GM18868 (cell line): ENCODE measurements around the gene DDX39B.
"Not testable (repeated sequence)": the region's sequence is repeated elsewhere in the genome, so short reads cannot be mapped to it uniquely, and the experiment has no call there.

Source experiments
- ATAC-seq: cut with Tn5 transposase; IDR thresholded peaks from one replicate; pipeline ENCODE4 v1.9.1; 2021; ENCODE audit warnings: mild to moderate bottlenecking, moderate library complexity; ENCODE audit not compliant: unreplicated experiment

The DDX39B gene

DNA sequence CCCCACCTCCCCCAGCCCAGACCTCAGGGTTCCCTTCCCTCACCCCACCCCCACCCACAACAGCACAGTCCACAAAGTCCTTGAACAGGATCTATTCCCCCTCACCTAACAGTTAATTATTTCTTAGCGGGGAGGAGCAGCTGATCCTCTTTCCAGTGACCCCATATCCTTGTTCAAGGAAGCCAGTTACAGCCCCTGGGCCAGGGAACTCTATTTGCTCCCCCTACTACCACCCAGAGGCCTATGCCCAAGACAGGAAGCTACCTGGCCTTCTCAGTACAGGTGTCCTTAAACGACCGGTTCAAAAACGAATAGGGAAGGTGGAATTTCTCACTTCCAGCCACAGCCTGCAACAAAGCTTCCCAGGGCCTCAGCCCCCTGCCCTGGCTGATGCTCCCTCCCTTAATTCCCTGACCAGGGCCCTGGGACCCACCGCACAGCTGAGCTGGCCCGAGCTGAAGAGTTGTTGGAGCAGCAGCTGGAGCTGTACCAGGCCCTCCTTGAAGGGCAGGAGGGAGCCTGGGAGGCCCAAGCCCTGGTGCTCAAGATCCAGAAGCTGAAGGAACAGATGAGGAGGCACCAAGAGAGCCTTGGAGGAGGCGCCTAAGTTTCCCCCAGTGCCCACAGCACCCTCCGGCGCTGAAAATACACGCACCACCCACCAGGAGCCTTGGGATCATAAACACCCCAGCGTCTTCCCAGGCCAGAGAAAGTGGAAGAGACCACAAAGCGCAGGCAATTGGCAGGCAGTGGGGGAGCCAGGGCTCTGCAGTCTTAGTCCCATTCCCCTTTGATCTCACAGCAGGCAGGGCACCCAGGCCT is 12.3 kb downstream of the DDX39B start:
- no peak for ATAC-seq

DNA sequence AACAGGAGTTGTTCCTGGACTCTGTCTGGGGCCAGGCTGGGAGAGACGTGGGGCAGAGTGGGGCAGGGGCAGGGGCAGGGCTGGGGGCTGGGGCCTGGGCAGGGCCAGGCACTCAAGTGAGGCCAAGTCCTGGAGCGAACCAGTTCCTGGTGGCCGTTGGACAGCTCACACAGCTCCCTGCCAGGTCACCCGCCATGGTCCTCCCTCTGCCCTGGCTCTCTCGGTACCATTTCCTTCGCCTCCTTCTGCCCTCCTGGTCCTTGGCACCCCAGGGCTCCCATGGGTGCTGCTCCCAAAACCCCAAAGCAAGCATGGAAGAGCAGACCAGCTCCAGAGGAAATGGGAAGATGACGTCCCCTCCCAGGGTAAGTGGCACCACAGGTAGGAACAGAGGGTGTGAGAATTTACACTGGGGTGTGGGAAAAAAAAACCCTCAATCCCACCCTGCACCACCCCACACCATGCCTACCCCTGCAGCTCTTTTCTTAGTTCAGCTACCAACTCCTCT is 12.9 kb downstream of the DDX39B start, which contains the start of gene MCCD1:
Gene MCCD1, plus strand, starts transcription at position 142 of the 508 bp plus-strand sequence. Its CDS starts 53 bp downstream, at position 195.
- no peak for ATAC-seq

DNA sequence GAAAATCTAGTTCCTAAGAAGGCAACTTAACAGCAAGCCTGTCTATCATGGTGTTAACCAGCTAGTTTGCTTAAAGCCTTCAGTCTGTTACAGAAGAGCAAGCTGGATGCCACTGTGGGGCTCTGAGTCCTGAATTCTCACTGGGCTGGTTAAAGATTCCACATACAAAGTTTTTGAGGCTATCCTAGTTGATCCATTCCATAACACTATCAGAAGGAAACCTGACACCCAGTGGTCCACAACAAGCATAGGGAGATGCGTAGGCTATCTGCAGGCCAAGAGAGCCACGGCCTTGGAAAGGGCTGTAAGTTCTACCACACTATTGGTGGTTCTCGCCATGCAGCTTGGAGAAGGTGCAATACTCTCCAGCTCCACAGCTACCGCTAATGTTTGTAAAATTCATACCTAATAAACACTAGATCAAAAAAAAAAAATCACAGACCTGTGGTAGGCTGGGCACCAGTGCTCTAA is 13.5 kb downstream of the DDX39B start:
- ATAC-seq: no peak

DNA sequence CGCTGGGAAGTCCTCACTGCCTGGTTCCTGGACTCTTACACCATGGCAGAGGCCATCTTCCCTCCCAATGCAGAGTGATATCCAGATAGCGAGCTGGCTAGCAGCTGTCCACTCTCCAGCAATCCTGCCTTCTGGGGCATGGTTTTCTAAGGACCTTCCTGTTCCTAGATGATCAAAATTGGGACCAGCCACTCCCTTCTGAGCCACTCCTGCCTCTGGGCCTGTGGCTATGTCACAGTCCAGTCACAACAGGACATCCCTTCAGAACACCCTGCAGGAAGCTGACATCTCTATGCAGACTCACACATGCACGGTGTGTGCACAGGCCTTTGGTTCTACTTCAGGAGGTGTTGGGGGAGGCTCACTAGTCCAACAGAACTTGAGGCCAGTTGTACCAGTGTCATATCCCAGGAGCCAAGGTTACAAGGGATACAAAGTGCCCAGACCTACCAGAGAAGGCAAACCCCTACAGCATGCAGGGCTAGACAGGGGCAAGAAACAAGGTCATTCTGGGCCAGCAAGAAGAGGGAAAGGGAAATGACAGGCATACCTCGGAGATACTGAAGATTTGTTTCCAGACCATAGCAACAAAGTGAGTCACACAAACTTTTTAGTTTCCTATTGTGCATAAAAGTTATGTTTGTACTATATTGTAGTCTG is 15.7 kb downstream of the DDX39B start:
- no peak for ATAC-seq

DNA sequence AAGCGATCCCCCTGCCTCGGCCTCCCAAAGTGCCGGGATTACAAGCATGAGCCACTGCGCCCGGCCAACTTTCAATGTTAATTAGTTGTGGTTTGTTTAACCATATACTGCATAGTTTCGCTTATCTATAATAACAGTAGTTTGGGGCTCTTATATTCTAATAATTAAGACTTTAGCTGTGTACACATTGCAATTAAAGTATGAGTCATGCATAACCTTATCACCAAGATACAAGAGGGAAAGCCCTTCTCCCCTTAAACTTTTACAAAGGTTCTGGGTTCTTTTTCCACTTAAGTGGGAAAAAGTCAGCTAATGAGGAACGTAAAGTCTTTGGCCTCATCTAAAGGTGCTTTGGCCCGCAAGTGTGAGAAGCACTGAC is 16.3 kb downstream of the DDX39B start:
- no peak for ATAC-seq

DNA sequence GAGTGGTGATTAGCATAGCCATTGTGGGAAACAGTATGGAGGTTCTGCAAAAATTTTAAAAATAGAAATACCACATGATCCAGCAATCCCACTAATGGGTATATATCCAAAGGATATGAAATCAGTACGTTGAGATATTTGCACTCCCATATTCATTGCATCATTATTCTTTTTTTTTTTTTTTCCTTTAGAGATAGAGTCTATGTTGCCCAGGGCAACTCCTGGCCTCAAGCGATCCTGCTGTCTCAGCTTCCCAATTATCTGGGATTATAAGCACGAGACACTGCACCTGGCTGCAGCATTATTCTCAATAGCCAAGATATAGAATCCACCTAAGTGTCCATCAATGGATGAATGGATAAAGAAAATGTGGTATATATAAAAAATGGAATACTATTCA is 20.0 kb downstream of the DDX39B start:
- no peak for ATAC-seq

DNA sequence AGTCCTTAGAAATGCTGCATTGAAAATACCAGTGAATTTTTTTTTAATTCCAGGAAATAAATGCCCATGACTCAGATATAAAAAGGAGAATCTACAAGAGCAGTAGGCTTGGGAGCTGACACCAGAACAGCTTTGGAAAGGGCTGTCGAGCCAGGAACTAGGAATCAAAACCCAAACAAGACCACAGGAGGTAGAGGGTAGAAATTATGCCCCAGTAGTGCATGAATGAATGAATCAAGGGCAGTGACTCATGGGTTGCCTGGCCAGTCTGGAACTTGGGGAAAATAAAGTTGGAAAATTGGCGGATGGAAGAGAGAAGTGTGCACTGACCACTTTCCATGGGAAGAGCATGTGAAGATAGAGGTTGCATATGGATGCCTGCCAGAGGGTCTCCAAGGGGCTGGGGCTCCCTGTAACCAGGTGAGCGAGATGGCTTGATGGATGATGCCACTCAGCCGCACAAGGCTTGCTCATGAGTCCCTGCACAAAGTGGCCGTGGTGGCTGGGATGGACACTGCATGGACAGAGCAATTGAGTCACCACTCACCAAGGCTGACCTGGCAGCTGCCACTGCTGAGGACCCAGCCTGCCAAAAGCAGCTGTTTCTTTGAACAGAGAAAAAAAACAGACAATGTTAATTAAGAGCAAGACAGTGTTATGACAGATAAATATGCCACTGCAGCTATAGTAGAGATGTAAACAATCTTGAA is 28.2 kb downstream of the DDX39B start:
- no peak for ATAC-seq

DNA sequence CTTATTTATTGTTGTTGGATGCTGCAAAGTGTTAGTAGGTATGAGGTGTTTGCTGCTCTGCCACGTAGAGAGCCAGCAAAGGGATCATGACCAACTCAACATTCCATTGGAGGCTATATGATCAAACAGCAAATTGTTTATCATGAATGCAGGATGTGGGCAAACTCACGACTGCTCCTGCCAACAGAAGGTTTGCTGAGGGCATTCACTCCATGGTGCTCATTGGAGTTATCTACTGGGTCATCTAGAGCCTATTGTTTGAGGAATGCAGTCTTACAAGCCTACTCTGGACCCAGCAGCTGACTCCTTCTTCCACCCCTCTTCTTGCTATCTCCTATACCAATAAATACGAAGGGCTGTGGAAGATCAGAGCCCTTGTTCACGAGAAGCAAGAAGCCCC is 31.8 kb downstream of the DDX39B start:
- no peak for ATAC-seq

DNA sequence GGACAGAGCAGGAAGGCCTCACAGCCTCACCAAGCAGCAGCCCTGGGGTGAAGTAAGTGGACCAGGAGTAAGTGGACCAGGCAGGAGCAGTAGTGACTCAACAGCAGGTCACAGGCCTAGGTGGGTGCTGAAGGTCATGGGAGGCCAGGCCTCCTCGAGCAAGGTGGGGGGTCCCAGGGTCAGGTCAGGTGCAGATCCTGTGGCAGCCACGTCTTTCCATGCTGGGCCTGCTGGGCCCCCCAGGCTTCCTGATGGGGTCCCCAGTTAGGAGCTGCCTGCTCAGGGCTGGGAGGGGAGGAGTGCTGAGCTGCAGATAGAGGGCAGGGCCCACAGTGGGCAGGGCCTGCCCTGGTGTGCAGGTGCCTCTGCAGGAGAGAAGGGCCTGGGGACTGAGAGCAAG is 32.8 kb downstream of the DDX39B start:
- not testable (repeated sequence) for ATAC-seq

DNA sequence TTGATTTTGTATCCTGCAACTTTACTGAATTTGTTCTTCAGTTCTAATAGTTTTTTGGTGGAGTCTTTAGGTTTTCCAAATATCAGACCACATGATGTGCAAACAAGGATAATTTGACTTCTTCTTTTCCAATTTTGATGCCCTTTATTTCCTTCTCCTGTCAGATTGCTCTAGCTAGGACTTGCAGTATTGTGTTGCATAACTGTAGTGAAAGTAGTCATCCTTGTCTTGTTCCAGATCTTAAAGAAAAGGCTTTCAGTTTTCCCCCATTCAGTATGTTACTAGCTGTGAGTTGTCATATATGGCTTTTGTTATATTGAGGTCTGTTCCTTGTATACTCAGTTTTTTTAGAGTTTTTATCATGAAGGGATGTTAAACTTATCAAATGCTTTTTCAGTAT is 39.2 kb downstream of the DDX39B start:
- ATAC-seq: no peak

DNA sequence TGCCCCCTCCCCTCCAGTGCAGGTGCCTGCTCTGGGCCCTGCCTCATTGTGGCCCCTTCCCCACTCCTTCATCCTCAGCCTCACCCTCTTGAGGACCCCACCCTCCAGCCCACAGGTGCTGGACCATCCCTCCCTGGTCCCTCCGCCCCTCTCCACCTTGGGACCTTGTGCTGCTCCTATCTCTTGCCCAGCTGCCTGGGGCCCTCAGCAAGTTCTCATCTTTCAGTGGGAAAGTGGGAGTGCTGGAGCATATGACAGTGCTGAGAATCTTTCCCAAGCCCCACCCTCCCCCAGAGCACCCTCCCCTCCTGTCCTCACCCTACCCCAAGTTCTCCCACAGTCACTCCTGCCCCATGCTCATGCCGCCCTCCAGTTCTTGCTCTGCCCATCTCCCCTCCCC is 42.2 kb downstream of the DDX39B start:
- not testable (repeated sequence) for ATAC-seq

DNA sequence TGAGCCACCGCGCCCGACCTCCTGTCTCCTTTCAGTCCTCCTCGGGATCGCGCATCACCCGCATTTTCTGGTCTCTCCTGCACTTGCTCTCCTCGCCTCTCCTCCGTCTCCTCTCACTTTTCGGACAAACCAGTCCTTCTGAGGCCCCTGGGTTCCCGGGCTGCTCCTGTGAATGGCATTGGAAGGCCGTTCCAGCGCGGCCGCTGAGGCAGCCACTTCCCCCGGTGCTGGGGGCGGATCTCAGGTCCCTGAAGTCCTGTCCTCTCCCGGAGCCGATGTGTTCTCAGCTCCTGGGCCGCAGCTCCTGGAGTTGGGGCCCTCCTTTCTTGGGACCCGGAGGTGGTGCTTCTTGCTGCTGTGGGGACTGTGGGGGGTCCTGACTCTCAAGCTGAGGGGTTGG is 43.1 kb downstream of the DDX39B start:
- no peak for ATAC-seq

DNA sequence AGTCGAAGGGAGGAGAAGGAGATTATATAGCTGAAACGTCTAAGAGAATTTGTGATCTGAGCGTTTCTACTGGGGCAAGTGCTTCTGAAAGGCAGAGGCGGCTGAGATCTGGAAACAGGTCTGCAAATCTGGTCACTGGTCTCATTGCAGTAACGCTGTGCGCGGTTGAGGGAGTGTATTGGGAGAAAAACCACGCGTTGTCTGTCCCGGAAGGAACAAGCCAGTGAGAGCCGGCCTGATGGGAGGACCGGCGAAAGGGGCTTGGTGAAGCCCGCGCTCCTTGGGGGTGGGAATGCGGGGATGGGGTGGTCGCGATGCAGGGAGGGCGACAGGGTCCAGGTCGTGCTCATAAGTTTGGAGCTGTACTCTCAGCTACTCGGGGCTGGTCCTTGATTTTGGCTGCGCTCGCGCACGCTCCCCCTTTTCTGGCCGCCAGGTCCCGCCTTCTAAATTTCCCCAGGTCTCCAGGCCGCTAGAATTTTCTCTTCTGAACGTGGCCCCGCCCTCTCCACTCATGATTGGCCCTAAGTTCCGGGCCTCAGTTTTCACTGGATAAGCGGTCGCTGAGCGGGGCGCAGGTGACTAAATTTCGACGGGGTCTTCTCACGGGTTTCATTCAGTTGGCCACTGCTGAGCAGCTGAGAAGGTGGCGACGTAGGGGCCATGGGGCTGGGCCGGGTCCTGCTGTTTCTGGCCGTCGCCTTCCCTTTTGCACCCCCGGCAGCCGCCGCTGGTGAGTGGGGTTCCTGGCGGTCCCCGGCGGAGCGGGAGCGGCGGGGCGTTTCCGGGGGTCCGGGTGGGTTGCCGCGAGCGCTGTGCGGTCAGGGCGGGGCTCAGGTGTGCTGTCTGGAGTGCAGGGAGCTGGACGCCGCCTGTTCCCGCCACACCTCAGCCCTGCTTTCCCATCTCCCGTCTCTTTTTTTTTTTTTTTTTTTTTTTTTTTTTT is 44.0 kb downstream of the DDX39B start, which contains the start of gene MICB:
Gene MICB, plus strand, starts transcription at position 615 of the 946 bp plus-strand sequence. Its CDS starts 49 bp downstream, at position 664.
- peak; percentile 55 for ATAC-seq

DNA sequence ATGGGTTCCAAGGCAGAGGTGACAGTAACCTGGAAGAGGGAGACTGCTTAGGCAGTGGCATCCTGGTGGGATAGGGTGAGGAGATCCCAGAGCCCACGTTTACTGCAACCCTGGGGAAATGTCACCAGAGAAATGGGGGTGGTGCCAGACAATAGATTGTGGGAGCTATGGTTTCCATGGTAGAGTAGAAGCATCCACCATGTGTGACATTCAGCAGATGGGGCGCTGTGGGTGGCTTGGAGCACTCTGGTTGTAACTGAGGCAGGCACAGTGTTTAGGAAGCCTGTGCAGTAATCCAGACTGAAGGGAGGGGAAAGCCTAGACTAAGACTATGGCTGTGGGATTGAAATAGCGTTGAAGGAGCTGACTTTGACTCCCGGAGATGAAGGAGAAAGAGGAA is 45.0 kb downstream of the DDX39B start:
- ATAC-seq: not testable (repeated sequence)

DNA sequence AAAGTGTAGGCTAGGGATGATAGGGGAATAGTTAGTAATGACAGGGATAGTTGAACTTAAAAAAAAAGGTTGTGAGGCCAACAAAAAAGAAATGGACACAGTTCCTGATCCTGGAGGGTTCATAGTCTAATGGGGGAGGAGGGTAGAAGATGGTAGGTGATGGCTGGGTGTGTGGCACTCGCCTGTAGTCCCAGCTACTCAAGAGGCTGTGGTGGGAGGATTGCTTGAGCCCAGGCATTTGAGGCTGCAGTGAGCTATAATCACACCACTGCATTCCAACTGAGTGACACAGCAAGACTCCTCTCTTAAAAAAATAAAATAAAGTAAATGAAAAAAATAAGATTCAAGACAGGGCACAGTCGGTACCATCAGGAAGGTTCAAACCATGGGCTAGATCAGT is 46.2 kb downstream of the DDX39B start:
- no peak for ATAC-seq

DNA sequence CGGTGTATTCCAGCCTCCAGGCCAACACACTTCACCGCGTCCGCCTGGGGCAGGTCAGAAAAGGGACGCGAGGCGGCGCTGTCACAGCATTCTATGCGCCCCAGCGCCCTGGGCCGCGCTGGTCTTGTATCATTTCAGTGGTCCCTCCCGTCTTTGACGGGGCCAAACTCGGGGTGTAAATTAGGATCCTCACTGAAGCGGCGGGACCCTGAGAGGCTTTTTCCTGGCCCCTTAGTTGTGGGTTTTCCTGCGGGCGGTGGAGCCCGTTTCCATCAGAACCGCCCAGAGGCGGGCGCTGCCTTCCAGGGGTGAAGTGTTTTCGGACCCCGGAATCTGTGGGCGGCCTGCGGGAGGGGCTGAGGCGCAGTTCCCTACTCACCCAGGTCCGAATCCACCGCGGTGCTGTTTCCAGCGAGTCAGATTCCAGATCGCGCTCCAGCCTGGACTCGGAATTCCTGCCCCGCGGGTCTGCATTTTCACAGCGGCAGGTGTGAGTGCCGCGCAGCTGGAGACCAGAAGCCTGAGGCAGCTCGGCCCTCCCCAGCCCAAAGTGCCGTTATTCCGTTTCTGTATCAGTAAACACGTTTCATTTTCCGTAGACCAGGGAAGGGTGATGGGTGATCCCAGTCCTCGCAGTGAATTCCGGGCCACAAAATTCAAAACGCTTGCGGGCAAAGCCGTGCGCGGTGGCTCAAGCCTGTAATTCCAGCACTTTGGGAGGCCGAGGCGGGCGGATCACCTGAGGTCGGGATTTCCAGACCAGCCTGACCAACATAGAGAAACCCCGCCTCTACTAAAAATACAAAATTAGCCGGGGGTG is 47.7 kb downstream of the DDX39B start:
- peak; percentile 42 for ATAC-seq

DNA sequence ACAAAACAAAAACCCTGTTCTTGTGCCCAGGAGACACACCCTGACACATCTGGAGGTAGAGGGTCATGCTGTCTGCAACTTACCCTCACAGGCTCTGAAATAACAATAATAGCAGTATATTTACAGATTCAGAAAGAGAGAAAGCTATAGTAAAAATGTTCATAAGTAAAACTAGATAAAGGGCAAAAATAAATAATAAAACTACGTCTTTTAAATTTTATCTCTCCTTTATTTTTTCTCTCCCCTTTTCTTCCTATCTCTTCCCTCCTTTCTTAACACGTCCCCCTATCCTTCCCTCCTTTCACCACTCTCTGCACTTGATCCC is 48.3 kb downstream of the DDX39B start:
- not testable (repeated sequence) for ATAC-seq

DNA sequence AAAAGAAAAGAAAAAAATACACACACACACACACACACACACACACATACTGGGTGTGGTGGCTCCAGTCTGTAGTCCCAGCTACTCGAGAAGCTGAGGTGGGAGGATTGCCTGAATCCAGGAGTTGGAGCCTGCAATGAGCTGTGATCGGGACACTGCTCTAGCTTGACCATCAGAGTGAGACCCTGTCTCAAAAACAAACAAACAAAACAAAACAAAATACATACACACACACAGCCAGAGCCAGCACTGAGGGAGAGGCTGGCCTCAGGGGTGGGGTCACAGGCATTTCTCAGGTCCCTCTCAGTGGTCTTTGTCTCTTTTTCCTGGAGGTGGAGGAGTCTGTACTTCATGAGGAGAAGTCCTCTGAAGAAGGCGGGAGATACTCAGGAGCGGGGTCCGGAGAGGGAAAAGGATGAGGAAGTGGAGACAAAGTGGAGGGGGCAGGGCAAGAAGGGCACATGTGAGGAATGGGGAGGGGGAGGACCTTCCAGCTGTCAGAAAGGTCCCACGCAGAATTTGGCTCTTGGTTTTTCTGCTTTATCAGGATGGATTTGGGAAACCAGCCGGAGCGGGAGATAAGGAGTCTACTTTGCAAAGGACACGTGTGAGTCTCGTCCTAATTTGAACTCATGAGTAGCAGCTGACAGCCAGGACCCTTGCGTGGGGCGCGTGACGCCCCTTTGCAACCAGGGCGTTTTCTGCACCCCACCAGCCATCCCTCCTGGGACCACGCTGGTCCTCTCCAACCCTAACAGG is 51.5 kb downstream of the DDX39B start:
- no peak for ATAC-seq

DNA sequence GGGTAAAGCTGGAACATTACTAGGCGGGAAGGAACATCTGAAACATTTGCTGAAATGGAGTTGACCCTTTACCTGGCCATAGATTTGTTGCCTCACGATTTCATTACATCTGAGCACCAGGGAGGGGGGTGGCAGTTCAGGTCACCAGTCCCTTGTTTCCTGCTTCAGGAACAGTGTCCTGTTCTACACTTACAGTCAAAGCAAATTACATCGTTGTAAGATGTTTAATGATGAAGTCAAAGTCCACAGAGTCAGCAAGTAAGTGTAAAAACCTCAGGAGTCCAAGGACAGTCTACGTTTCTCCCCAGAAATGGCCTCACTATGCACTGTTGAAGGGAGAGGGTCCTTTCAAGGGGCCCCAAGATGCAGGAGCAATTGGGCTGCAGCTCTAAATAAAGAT is 52.7 kb downstream of the DDX39B start:
- no peak for ATAC-seq
